Measurements from ENCODE around the gene LRP4.

GRCh38 chr11:46826310-46827044, 91.9 kb downstream of the LRP4 start:
- TF ChIP-seq YY1 (IDR thresholded peaks at IDR 0.05; ENCODE audit: insufficient read depth, insufficient read length) (no peak), ZNF274 (IDR thresholded peaks at IDR 0.05; ENCODE audit: low read depth, low read length) (no peak)
